Mesenchymal stem cell (in vitro differentiated cells and primary cell): ENCODE measurements around the gene TMEM72.
A peak's percentile ranks its signal among the peaks of the same experiment; 100 is the strongest.

Experiments
- DNase-seq: peaks from one replicate; pipeline ENCODE4 v3.0.0-alpha.2; 2013
- H2AFZ ChIP-seq: one replicate; pipeline ENCODE4 v1.6.1; 2013; ENCODE audit warnings: low read depth, mild to moderate bottlenecking, control low read depth, inconsistent platforms, low read length, moderate library complexity
- H2AK5ac ChIP-seq: 2 replicates; pipeline ENCODE4 v1.6.1; 2013; ENCODE audit warnings: low read length, moderate library complexity, mild to moderate bottlenecking, inconsistent platforms; ENCODE audit not compliant: severe bottlenecking
- H2BK120ac ChIP-seq: one replicate; pipeline ENCODE4 v1.6.1; 2013; ENCODE audit warnings: low read depth, mild to moderate bottlenecking, inconsistent platforms, low read length, moderate library complexity
- H2BK12ac ChIP-seq, 2 experiments: one replicate each; pipeline ENCODE4 v1.6.1; 2013; ENCODE audit warnings: inconsistent platforms in 2 of 2, low read length in 2 of 2, mild to moderate bottlenecking in 2 of 2, moderate library complexity in 2 of 2, control low read depth in 1 of 2
- H2BK15ac ChIP-seq: one replicate; pipeline ENCODE4 v1.6.1; 2013; ENCODE audit warnings: mild to moderate bottlenecking, low read depth, inconsistent platforms; ENCODE audit not compliant: poor library complexity, severe bottlenecking
- H2BK5ac ChIP-seq: 2 replicates; pipeline ENCODE4 v1.6.1; 2013; ENCODE audit warnings: low read depth, mild to moderate bottlenecking, low read length, control low read depth, inconsistent platforms; ENCODE audit not compliant: poor library complexity, severe bottlenecking
- H3K14ac ChIP-seq, 2 experiments: one replicate each; pipeline ENCODE4 v1.6.1; 2013; ENCODE audit warnings: inconsistent platforms in 2 of 2, low read length in 2 of 2, control low read depth in 1 of 2, mild to moderate bottlenecking in 1 of 2, moderate library complexity in 1 of 2
- H3K18ac ChIP-seq, 2 experiments: one replicate each; pipeline ENCODE4 v1.6.1; 2013; ENCODE audit warnings: inconsistent platforms in 2 of 2, low read length in 2 of 2, control low read depth in 1 of 2, low read depth in 1 of 2, mild to moderate bottlenecking in 1 of 2
- H3K23ac ChIP-seq, 2 experiments: one replicate each; pipeline ENCODE4 v1.6.1; 2013; ENCODE audit warnings: inconsistent platforms in 2 of 2, low read length in 2 of 2, mild to moderate bottlenecking in 2 of 2, moderate library complexity in 2 of 2, control low read depth in 1 of 2
- H3K27ac ChIP-seq: 2 replicates; pipeline ENCODE4 v1.5.1; 2013; ENCODE audit warnings: mild to moderate bottlenecking, moderate library complexity, low read length, control low read depth, inconsistent platforms; ENCODE audit not compliant: poor library complexity, severe bottlenecking
- H3K27me3 ChIP-seq, 2 experiments: 2 replicates each; pipeline versions ENCODE4 v1.6.1 to v1.7.0; 2013; ENCODE audit warnings: low read length in 2 of 2, mild to moderate bottlenecking in 2 of 2, moderate library complexity in 2 of 2, control low read depth in 1 of 2, inconsistent platforms in 1 of 2; ENCODE audit not compliant: control insufficient read depth in 1 of 2, insufficient read depth in 1 of 2
- H3K36me3 ChIP-seq, 2 experiments: 2 replicates each; pipeline versions ENCODE4 v1.6.1 to v1.7.0; 2013; ENCODE audit warnings: low read length in 2 of 2, control low read depth in 1 of 2, inconsistent platforms in 1 of 2, low read depth in 1 of 2, mild to moderate bottlenecking in 1 of 2; ENCODE audit not compliant: insufficient read depth in 2 of 2, control insufficient read depth in 1 of 2
- H3K4ac ChIP-seq, 2 experiments: one replicate each; pipeline ENCODE4 v1.6.1; 2013; ENCODE audit warnings: inconsistent platforms in 2 of 2, low read length in 2 of 2, mild to moderate bottlenecking in 2 of 2, moderate library complexity in 2 of 2, control low read depth in 1 of 2, low read depth in 1 of 2
- H3K4me1 ChIP-seq: 2 replicates; pipeline ENCODE4 v1.6.1; 2013; ENCODE audit warnings: low read depth, low read length, control low read depth; ENCODE audit not compliant: control insufficient read depth, insufficient read depth
- H3K4me2 ChIP-seq: 2 replicates; pipeline ENCODE4 v1.6.1; 2013; ENCODE audit warnings: low read length, mild to moderate bottlenecking, inconsistent platforms; ENCODE audit not compliant: poor library complexity, severe bottlenecking
- H3K4me3 ChIP-seq, 2 experiments: 2 replicates each; pipeline versions ENCODE4 v1.5.1 to v1.7.0; 2013; ENCODE audit warnings: low read length in 2 of 2, mild to moderate bottlenecking in 2 of 2, control low read depth in 1 of 2, low read depth in 1 of 2; ENCODE audit not compliant: insufficient read depth in 1 of 2
- H3K79me1 ChIP-seq: replicated peaks from 2 replicates; pipeline ENCODE4 v1.6.1; 2013; ENCODE audit warnings: mild to moderate bottlenecking, control low read depth, low read length, inconsistent platforms; ENCODE audit not compliant: poor library complexity, severe bottlenecking
- H3K9ac ChIP-seq: 2 replicates; pipeline ENCODE4 v1.7.0; 2013; ENCODE audit warnings: mild to moderate bottlenecking, low read length, moderate library complexity
- H3K9me3 ChIP-seq: 2 replicates; pipeline ENCODE4 v1.7.0; 2013; ENCODE audit warnings: mild to moderate bottlenecking, low read length; ENCODE audit not compliant: control insufficient read depth
- H4K8ac ChIP-seq: one replicate; pipeline ENCODE4 v1.6.1; 2013; ENCODE audit warnings: inconsistent platforms, mild to moderate bottlenecking, low read length, moderate library complexity
- H4K91ac ChIP-seq: one replicate; pipeline ENCODE4 v1.6.1; 2013; ENCODE audit warnings: mild to moderate bottlenecking, low read length, inconsistent platforms
- WGBS: methylation state at CpG from one replicate; pipeline ENCODE4 v1.1.7; 2013; ENCODE audit warnings: mixed read lengths; 5-methylcytosine and 5-hydroxymethylcytosine counted together

TMEM72 gene

GRCh38 chr10:44978213-44978569 is 67.1 kb downstream of the TMEM72 start:
- H3K4me2 ChIP-seq: peak overlapping the region; percentile 68
- H3K9me3 ChIP-seq: no peaks in the 10 kb centered on the region
- H2AK5ac ChIP-seq: peak overlapping the region; percentile 65
- H3K23ac ChIP-seq: no peak overlapping the region
- peak overlapping the region; percentile 45 for H3K27ac ChIP-seq
- H2AFZ ChIP-seq: no peak overlapping the region
- H2BK15ac ChIP-seq: peak overlapping the region; percentile 92
- no peak for DNase-seq
- H3K79me1 ChIP-seq: peaks cover 12% of the 10 kb centered on the region
- peak overlapping the region; percentile 15 to 25 for H2BK12ac ChIP-seq
- peak overlapping the region; percentile 12 for H4K91ac ChIP-seq
- peaks cover 19 to 29% of the 10 kb centered on the region in 2 experiments for H3K36me3 ChIP-seq
- H4K8ac ChIP-seq: no peak overlapping the region
- peaks cover 72% of the 10 kb centered on the region for H3K4me1 ChIP-seq
- WGBS: 54% methylated on average over 4 of the region's 4 CpGs
- peak overlapping the region; percentile 36 for H2BK5ac ChIP-seq
- peak overlapping the region; percentile 66 to 95 for H3K18ac ChIP-seq
- H3K9ac ChIP-seq: peak overlapping the region; percentile 91
- H2BK120ac ChIP-seq: no peak overlapping the region
- H3K27me3 ChIP-seq: no peaks in the 10 kb centered on the region
- H3K14ac ChIP-seq: no peak overlapping the region
- peak overlapping the region; percentile 60 to 83 for H3K4ac ChIP-seq
- peak overlapping the region in 1 of 2 experiments; percentile 88 for H3K4me3 ChIP-seq

GRCh38 chr10:44978570-44979280 is 67.6 kb downstream of the TMEM72 start, which contains the start of gene DEPP1:
Gene DEPP1 (minus strand): TSS chr10:44978809. CDS start chr10:44978030, 779 bp downstream.
- Histone ChIP-seq H3K27ac (peak within 1 kb of the TSS; percentile 57), H2BK5ac (peak within 1 kb of the TSS; percentile 36), H2BK15ac (peak within 1 kb of the TSS; percentile 92), H3K4ac (peak within 1 kb of the TSS; percentile 60 to 83), H3K27me3 (no peaks in the 10 kb centered on the region), H4K91ac (peak within 1 kb of the TSS; percentile 74), H3K18ac (peak within 1 kb of the TSS; percentile 66 to 95), H2BK120ac (peak within 1 kb of the TSS; percentile 81), H3K4me1 (peaks cover 72% of the 10 kb centered on the region), H3K4me2 (peak within 1 kb of the TSS; percentile 68), H3K23ac (peak within 1 kb of the TSS in 1 of 2 experiments; percentile 80), H3K36me3 (peaks cover 19 to 32% of the 10 kb centered on the region in 2 experiments), H3K9ac (peak within 1 kb of the TSS; percentile 91), H2AK5ac (peak within 1 kb of the TSS; percentile 69), H3K4me3 (peak within 1 kb of the TSS in 1 of 2 experiments; percentile 88), H2BK12ac (peak within 1 kb of the TSS; percentile 87 to 99), H4K8ac (peak within 1 kb of the TSS; percentile 59), H3K14ac (peak within 1 kb of the TSS in 1 of 2 experiments; percentile 94), H2AFZ (no peak within 1 kb of the TSS), H3K9me3 (no peaks in the 10 kb centered on the region), H3K79me1 (peaks cover 12% of the 10 kb centered on the region)
- DNase-seq: peak; percentile 96
- WGBS: 30% methylated on average over 11 of the region's 12 CpGs

- Histone ChIP-seq H4K91ac (peak overlapping the region; percentile 71), H2BK5ac (peak overlapping the region; percentile 19), H4K8ac (peak overlapping the region; percentile 33), H3K27me3 (no peaks in the 10 kb centered on the region), H2BK12ac (peak overlapping the region; percentile 87 to 99), H2BK120ac (peak overlapping the region; percentile 65), H3K9me3 (no peaks in the 10 kb centered on the region), H3K14ac (peak overlapping the region in 1 of 2 experiments; percentile 94), H3K4ac (peak overlapping the region; percentile 56 to 69), H3K79me1 (peaks cover 12% of the 10 kb centered on the region), H3K9ac (peak overlapping the region; percentile 91), H3K36me3 (peaks cover 19 to 40% of the 10 kb centered on the region in 2 experiments), H2AK5ac (peak overlapping the region; percentile 69), H3K4me2 (no peak overlapping the region), H3K23ac (peak overlapping the region in 1 of 2 experiments; percentile 80), H2BK15ac (peak overlapping the region; percentile 36), H3K4me3 (peak overlapping the region in 1 of 2 experiments; percentile 88), H3K27ac (peak overlapping the region; percentile 57), H2AFZ (no peak overlapping the region), H3K18ac (peak overlapping the region; percentile 60 to 93), H3K4me1 (peaks cover 67% of the 10 kb centered on the region)
- DNase-seq: no peak
- WGBS: 92% methylated on average over 13 of the region's 13 CpGs
Observed at GRCh38 chr10:44979281-44980191, 68.4 kb downstream of the TMEM72 start.
